ENCODE measurements around the gene DENND1B. TPM values are rescaled to one million over a fixed set of nuclear protein-coding genes. Genes with fewer than 3 reads are reported as not detected.
"Not testable (repeated sequence)": the region's sequence is repeated elsewhere in the genome, so short reads cannot be mapped to it uniquely, and the experiment has no call there.

Gene DENND1B
- total and polyA plus RNA-seq, 2 donors (not counting 1 experiment from before 2014, with no cell fraction given): 5.5 to 8.4 TPM

GRCh38 chr1:197763769-197764168 lies 11.5 kb downstream of the DENND1B start:
- no peak overlapping the region for H3K4me3 ChIP-seq (replicated peaks in 1 of 4; ENCODE audit: control extremely low read depth in 1 of 4, insufficient read depth in 1 of 4, low read depth in 3 of 4, low read length in 4 of 4)
- no peaks in the 10 kb centered on the region for H3K4me1 ChIP-seq (ENCODE audit: control insufficient read depth, extremely low read depth, insufficient read depth, low read length)
- DNase-seq (ENCODE audit: low read depth in 2 of 2): no peak
- no peaks in the 10 kb centered on the region for H3K79me2 ChIP-seq (ENCODE audit: control insufficient read depth, insufficient read depth, low read length)
- no peak overlapping the region for H3K9ac ChIP-seq (ENCODE audit: insufficient read depth, low read length)
- no peaks in the 10 kb centered on the region for H4K20me1 ChIP-seq (ENCODE audit: control insufficient read depth, extremely low read depth, insufficient read depth, low read length)
- H3K27ac ChIP-seq (ENCODE audit: insufficient read depth, low read length): no peak overlapping the region
- H2AFZ ChIP-seq (ENCODE audit: low read length): no peak overlapping the region
- no peaks in the 10 kb centered on the region for H3K36me3 ChIP-seq (ENCODE audit: control insufficient read depth, insufficient read depth, low read length)
- no peak for TF ChIP-seq EZH2 (IDR thresholded peaks at IDR 0.05; ENCODE audit: low read length, missing control alignments)
- TF ChIP-seq CTCF (conservative IDR thresholded peaks at IDR 0.05 in 1 of 2, IDR thresholded peaks at IDR 0.05 in 1 of 2; ENCODE audit: low read depth in 1 of 2, low read length in 2 of 2): no peak
- no peaks in the 10 kb centered on the region for H3K9me3 ChIP-seq (ENCODE audit: control insufficient read depth, insufficient read depth, low read depth, low read length)
- H3K27me3 ChIP-seq (ENCODE audit: control insufficient read depth, insufficient read depth, low read length): no peaks in the 10 kb centered on the region
- H3K4me2 ChIP-seq (ENCODE audit: extremely low read depth, insufficient read depth, low read length): no peak overlapping the region

GRCh38 chr1:197763307-197763706 lies 12.0 kb downstream of the DENND1B start:
- Histone ChIP-seq H3K36me3 (ENCODE audit: control insufficient read depth, insufficient read depth, low read length) (no peaks in the 10 kb centered on the region), H3K9me3 (ENCODE audit: control insufficient read depth, insufficient read depth, low read depth, low read length) (no peaks in the 10 kb centered on the region), H2AFZ (ENCODE audit: low read length) (no peak overlapping the region), H3K4me3 (replicated peaks in 1 of 4; ENCODE audit: control extremely low read depth in 1 of 4, insufficient read depth in 1 of 4, low read depth in 3 of 4, low read length in 4 of 4) (no peak overlapping the region), H3K27ac (ENCODE audit: insufficient read depth, low read length) (no peak overlapping the region), H3K27me3 (ENCODE audit: control insufficient read depth, insufficient read depth, low read length) (no peaks in the 10 kb centered on the region), H3K79me2 (ENCODE audit: control insufficient read depth, insufficient read depth, low read length) (no peaks in the 10 kb centered on the region), H3K4me2 (ENCODE audit: extremely low read depth, insufficient read depth, low read length) (no peak overlapping the region), H3K9ac (ENCODE audit: insufficient read depth, low read length) (no peak overlapping the region), H4K20me1 (ENCODE audit: control insufficient read depth, extremely low read depth, insufficient read depth, low read length) (no peaks in the 10 kb centered on the region), H3K4me1 (ENCODE audit: control insufficient read depth, extremely low read depth, insufficient read depth, low read length) (no peaks in the 10 kb centered on the region)
- no peak for TF ChIP-seq CTCF (conservative IDR thresholded peaks at IDR 0.05 in 1 of 2, IDR thresholded peaks at IDR 0.05 in 1 of 2; ENCODE audit: low read depth in 1 of 2, low read length in 2 of 2)
- TF ChIP-seq EZH2 (IDR thresholded peaks at IDR 0.05; ENCODE audit: low read length, missing control alignments): no peak
- DNase-seq (ENCODE audit: low read depth in 2 of 2): no peak

- Histone ChIP-seq H4K20me1 (ENCODE audit: control insufficient read depth, extremely low read depth, insufficient read depth, low read length) (no peaks in the 10 kb centered on the region), H3K27ac (ENCODE audit: insufficient read depth, low read length) (no peak overlapping the region), H2AFZ (ENCODE audit: low read length) (no peak overlapping the region), H3K36me3 (ENCODE audit: control insufficient read depth, insufficient read depth, low read length) (no peaks in the 10 kb centered on the region), H3K4me2 (ENCODE audit: extremely low read depth, insufficient read depth, low read length) (no peak overlapping the region), H3K4me3 (replicated peaks in 1 of 4; ENCODE audit: control extremely low read depth in 1 of 4, insufficient read depth in 1 of 4, low read depth in 3 of 4, low read length in 4 of 4) (no peak overlapping the region), H3K9ac (ENCODE audit: insufficient read depth, low read length) (no peak overlapping the region), H3K4me1 (ENCODE audit: control insufficient read depth, extremely low read depth, insufficient read depth, low read length) (no peaks in the 10 kb centered on the region), H3K79me2 (ENCODE audit: control insufficient read depth, insufficient read depth, low read length) (no peaks in the 10 kb centered on the region), H3K27me3 (ENCODE audit: control insufficient read depth, insufficient read depth, low read length) (no peaks in the 10 kb centered on the region), H3K9me3 (ENCODE audit: control insufficient read depth, insufficient read depth, low read depth, low read length) (no peaks in the 10 kb centered on the region)
- DNase-seq (ENCODE audit: low read depth in 2 of 2): no peak
- TF ChIP-seq EZH2 (IDR thresholded peaks at IDR 0.05; ENCODE audit: low read length, missing control alignments) (no peak), CTCF (conservative IDR thresholded peaks at IDR 0.05 in 1 of 2, IDR thresholded peaks at IDR 0.05 in 1 of 2; ENCODE audit: low read depth in 1 of 2, low read length in 2 of 2) (no peak)
These were observed 13.6 kb downstream of the DENND1B start for GRCh38 chr1:197761654-197762053.

GRCh38 chr1:197755553-197755952 lies 19.7 kb downstream of the DENND1B start:
- H2AFZ ChIP-seq (ENCODE audit: low read length): not testable (repeated sequence)

GRCh38 chr1:197752652-197753164 lies 22.6 kb downstream of the DENND1B start:
- H3K4me3 ChIP-seq (replicated peaks in 1 of 4; ENCODE audit: control extremely low read depth in 1 of 4, insufficient read depth in 1 of 4, low read depth in 3 of 4, low read length in 4 of 4); H3K9ac ChIP-seq (ENCODE audit: insufficient read depth, low read length); H4K20me1 ChIP-seq (ENCODE audit: control insufficient read depth, extremely low read depth, insufficient read depth, low read length); DNase-seq (ENCODE audit: low read depth in 2 of 2); H3K36me3 ChIP-seq (ENCODE audit: control insufficient read depth, insufficient read depth, low read length); H3K27ac ChIP-seq (ENCODE audit: insufficient read depth, low read length); H3K27me3 ChIP-seq (ENCODE audit: control insufficient read depth, insufficient read depth, low read length); H3K9me3 ChIP-seq (ENCODE audit: control insufficient read depth, insufficient read depth, low read depth, low read length); H3K4me1 ChIP-seq (ENCODE audit: control insufficient read depth, extremely low read depth, insufficient read depth, low read length); H3K4me2 ChIP-seq (ENCODE audit: extremely low read depth, insufficient read depth, low read length); H2AFZ ChIP-seq (ENCODE audit: low read length); H3K79me2 ChIP-seq (ENCODE audit: control insufficient read depth, insufficient read depth, low read length): not testable (repeated sequence)

More at GRCh38 chr1:197755553-197755952, 19.7 kb downstream of the DENND1B start:
- not testable (repeated sequence) for H3K27ac ChIP-seq (ENCODE audit: insufficient read depth, low read length); H3K36me3 ChIP-seq (ENCODE audit: control insufficient read depth, insufficient read depth, low read length); H3K4me2 ChIP-seq (ENCODE audit: extremely low read depth, insufficient read depth, low read length); H3K4me1 ChIP-seq (ENCODE audit: control insufficient read depth, extremely low read depth, insufficient read depth, low read length); H3K9me3 ChIP-seq (ENCODE audit: control insufficient read depth, insufficient read depth, low read depth, low read length); H3K4me3 ChIP-seq (replicated peaks in 1 of 4; ENCODE audit: control extremely low read depth in 1 of 4, insufficient read depth in 1 of 4, low read depth in 3 of 4, low read length in 4 of 4); H3K27me3 ChIP-seq (ENCODE audit: control insufficient read depth, insufficient read depth, low read length); DNase-seq (ENCODE audit: low read depth in 2 of 2); H3K9ac ChIP-seq (ENCODE audit: insufficient read depth, low read length); H3K79me2 ChIP-seq (ENCODE audit: control insufficient read depth, insufficient read depth, low read length); H4K20me1 ChIP-seq (ENCODE audit: control insufficient read depth, extremely low read depth, insufficient read depth, low read length)

All from fibroblast of lung (primary cell).